ENCODE measurements around the gene AHSG.

Gene AHSG

DNA sequence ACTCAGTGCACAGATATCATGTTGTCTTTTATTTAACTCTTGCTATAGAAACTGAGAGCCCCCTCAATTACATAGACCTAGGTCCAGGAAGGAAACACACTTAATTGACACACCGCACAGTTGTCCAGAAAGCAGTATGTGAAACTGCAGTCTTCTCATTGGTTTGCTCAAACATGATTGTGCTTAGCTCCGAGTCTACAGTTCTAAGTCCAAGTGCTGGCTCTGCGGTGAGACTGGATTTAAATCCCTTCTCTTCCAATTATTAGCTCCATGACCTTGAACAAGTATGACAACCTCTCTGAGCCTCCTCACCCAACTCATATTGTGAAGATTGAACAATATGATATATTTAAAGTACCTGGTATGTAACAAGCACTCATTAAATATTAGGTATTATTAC is 19.0 kb upstream of the AHSG start:
- DNase-seq: no peak

GRCh38 chr3:186594591-186595113 is 18.2 kb upstream of the AHSG start:
- no peak for DNase-seq

DNA sequence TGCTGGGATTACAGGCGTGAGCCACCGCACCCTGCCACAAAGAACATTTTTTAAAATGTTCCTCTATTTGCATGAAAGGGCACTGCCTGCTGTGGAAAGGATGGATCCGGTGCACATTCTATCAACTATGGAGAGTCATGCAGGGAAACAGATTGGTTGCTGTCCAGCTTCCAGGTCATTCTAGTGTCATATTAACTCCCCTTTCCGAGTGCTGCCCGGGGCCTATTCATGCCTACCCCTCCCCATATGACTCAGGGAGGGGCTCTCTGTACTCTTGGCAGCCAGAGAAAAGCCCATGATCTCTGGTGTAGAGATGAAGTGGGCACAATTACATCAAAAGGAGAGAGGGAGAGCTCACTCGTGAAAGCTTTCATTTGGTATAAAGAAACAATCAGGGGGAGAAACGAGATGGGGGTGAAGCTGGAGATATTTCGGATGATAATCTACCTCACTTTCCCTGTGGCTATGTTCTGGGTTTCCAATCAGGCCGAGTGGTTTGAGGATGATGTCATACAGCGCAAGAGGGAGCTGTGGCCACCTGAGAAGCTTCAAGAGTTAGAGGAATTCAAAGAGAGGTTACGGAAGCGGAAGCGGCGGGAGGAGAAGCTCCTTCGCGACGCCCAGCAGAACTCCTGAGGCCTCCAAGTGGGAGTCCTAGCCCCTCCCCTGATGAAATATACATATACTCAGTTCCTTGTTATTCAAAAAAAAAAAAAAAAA is 16.1 kb upstream of the AHSG start:
- DNase-seq: no peak

DNA sequence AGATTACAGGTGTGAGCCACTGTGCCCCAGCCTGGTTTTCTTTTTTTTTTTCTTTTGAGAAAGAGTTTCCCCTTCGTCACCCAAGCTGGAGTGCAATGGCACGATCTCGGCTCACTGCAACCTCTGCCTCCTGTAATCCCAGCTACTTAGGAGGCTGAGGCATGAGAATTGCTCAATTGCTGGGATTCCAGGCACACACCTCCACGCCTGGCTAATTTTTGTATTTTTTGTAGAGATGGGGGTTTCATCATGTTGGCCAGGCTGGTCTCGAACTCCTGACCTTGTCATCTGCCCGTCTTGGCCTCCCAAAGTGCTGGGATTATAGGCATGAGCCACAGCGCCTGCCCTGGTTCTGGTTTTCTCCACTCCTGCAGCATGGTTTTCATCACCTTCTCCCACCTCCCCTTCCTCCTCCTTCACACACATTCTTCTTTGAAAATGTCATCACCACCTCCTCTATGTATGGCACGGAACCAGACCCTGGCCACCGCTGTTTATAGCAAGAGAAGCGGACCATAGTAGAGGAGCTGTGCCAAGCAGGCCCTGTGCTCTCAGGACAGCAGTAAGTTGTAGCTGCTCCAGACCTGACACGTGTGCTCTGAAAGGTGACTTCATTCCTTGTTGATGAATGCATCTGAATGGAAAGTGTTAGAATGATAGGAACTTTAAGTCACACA is 14.6 kb upstream of the AHSG start:
- no peak for DNase-seq

GRCh38 chr3:186598794-186599141 is 14.1 kb upstream of the AHSG start:
- DNase-seq: no peak

DNA sequence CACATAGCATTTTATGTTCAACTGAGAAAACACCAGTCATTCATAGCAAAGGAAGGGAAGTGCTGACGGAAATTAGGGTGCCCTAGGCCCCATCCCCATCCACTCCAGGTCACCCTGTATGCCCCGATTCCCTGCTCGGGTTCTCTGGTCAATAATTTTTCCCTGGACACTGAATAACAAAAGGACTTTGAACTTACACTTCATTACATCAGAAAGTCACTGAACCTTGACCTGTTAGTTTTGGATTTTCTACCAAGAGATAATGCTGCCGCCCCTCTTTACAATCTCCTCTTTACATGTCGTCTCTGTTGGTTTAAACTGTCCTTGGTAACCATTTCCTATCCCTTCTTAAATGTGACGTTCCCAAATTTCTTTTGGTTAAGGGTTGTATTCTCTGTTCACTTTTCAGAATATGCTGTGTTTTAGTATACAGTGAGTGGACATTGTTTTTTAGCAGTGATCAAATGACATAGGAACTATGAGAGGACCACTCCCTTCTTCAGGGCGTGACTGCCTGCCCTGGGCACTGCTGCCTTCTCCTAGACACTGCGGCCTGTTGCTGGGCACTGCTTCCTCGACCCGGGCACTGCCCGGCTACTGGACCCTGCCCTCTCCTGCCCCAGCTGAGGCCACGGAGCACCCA is 13.6 kb upstream of the AHSG start:
- no peak for DNase-seq

- DNase-seq: no peak
Observed at GRCh38 chr3:186599785-186600166, 13.1 kb upstream of the AHSG start.

DNA sequence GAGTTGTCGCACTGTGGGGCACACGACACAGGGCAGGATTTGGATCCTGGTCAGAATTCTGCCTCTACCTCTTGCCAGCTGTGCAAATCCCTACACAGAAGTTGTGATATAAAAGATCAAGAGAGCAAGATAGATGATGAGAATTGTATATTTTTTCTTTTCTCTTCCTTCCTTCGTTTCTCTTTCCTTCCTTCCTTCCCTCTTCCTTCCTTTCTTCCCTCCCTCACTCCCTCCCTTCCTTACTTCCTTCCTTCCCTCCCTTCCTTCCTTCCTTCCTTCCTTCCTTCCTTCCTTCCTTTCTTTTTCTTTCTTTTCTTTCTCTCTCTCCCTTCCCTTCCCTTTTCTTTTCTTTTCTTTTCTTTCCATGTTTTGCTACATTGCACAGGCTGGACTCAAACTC is 12.0 kb upstream of the AHSG start:
- no peak for DNase-seq

DNA sequence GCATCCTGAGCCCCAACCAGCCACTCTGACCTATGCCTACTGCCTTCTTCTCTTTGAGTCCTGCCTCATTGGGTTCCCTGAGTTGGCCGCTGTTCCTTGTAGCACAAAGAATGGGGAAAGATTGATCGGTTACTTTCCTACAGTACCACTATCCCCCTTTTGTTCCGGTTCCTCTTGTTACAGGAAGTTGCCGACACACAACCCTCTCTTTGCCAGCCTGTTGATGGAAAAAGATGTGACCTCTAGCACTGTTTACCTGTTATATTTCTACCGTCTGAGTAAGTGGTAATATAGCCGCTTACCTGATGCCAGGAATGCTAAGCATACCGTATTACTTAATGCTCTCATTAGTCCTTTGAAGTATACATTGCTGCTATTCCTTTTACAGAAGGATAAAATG is 9.7 kb upstream of the AHSG start:
- DNase-seq: no peak

DNA sequence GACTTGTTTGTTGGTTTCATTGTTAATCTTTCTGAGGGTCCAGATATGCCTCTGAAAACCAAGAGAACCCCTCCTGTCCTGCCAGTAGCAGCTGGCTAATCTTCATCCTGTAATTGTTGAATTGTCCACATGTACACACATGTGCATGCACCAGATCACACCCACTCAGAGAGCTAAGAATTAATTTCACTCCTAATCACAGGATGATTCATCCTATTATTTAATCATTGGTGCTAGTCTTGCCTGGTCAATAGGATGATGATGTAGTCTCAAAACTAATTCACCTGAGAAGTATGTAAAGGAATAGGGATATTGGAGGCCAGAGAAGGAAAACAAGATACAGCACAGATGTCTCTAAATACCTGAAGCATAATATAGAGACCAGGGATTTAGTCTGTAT is 7.8 kb upstream of the AHSG start:
- DNase-seq: no peak

DNA sequence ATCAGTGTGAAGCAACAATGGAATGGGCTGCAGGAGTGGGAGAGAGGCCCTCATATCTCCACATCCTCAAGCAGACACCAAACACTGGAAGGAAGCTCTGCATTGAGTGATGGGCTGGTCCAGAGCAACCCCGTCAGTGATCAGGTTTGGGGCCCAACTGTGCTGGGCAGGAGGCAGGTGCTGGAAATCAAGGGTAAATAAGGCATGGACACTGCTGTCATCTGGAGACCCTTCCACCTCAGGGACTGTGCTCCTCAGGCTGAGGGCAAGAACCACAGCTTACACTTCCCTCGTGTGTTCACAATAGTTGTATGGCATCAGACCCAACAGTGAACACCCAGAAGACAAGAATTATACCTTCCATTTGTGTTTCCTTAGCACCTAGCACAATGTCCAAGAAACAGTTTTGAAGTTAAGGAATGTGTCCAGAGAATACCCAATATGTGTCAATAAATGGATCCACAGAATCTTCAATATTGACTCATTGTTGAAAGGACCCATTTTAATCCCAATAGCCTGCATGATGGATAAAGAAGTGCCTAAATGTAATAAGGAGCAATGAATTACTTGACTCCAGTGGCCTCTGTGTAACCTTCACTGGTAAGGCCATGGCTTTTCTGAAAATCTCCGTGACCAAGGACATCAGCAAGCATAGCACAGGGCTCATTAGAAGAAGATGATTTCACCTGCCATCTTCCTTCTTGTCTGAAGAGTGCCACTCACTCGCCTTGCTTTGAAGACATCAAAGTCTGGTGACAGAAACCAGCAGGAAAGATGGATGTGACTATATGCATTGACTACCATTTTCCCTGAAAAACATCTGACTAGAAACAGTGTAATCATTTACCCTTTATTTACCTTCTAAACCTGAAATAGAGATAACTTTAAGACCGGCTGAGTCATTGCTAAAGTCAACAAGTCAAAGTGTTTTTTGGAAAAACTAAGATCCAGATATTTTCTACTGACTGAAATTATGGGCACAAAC is 7.0 kb upstream of the AHSG start:
- DNase-seq: no peak

GRCh38 chr3:186608624-186609215 is 4.1 kb upstream of the AHSG start:
- no peak for DNase-seq

DNA sequence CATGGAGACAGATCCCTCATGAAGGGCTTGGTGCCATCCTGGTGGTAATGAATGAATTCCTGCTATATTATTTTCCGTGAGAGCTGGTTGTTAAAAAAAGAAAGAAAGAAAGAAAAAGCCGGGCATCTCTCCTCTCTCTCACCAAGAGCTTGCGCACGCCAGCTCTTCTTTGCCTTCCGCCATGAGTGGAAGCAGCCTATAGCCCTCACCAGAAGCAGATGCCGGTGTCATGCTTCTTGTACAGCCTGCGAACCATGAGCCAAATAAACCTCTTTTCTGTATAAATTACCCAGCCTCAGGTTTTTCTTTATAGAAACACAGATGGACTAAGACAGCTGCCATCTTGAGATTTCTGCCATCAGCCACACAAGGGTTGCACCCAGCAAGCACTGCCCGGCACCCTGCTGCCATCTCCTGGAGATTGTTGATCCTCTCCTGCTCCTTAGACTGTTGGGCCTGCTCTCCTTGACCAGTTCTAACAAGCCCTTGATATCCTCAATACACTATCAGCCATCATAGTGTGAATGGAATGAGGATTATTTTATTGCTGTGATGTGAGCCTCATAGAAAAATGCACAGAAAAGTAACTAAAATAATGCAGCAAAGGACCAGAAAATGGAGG is 3.5 kb upstream of the AHSG start:
- DNase-seq: peak; percentile 7 to 13

- no peak for DNase-seq
Observed at GRCh38 chr3:186612065-186612464, 795 bp upstream of the AHSG start.

DNA sequence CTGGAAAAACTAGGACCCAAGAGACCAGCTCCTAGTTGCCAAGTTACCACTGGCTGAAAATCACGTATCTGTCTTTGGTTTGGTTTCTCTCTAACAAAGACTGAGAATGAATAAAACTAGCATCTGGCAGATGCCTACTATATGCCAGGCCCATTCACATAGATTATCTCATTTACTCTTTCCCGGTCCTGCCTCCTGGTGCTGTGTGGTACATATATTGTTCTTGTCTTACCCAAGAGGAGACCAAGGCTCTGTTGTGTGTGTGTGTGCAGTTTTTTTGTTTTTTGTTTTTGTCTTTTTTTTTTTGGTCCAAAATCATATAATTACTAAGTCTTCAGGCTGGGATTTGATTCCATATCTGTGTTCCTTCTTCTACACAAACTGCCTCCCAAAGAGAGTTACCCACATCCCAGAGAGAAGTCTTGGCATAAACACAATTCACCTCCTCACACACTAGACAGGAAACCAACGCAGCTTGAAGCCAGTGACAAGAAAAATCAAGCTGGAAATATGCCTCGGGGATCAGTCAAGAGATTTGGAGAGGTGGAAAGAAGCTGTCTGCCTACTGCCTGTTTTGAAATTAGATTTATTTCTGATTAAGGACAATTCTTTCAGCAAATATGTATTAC is 891 bp downstream of the AHSG start:
- DNase-seq: no peak

GRCh38 chr3:186614266-186614596 is 1.4 kb downstream of the AHSG start:
- DNase-seq: no peak

- DNase-seq: peak; percentile 29 to 89
Observed at GRCh38 chr3:186614597-186615483, 2.0 kb downstream of the AHSG start.

GRCh38 chr3:186616299-186616617 is 3.4 kb downstream of the AHSG start:
- DNase-seq: no peak

GRCh38 chr3:186617036-186617946 is 4.4 kb downstream of the AHSG start:
- peak; percentile 59 to 79 for DNase-seq

Data from inflammatory macrophage treated with lipopolysaccharide for 1 hour (primary cell).